Activated CD4-positive, alpha-beta T cell treated with anti-CD3 and anti-CD28 coated beads, Interleukin-2, amount 10 ng/mL, durations not matched to agents 7 days and 5 days (primary cell): ENCODE measurements around the gene SLC13A4. TPM values are rescaled to one million over a fixed set of nuclear protein-coding genes. Genes with fewer than 3 reads are reported as not detected.
A peak's percentile ranks its signal among the peaks of the same experiment; 100 is the strongest.
"Not testable (repeated sequence)": the region's sequence is repeated elsewhere in the genome, so short reads cannot be mapped to it uniquely, and the experiment has no call there.

Source experiments
- CTCF ChIA-PET: fragments of 350-600 bp; sonication (Branson Sonifier 250); formaldehyde crosslinking; loops from one replicate; lab custom pipeline; 2021; ENCODE audit warnings: antibody characterized with exemption; lab: Charles Lee
- POLR2A ChIA-PET: fragments of 350-600 bp; sonication (Branson Sonifier 250); formaldehyde crosslinking; loops from one replicate; lab custom pipeline; 2021; ENCODE audit warnings: antibody characterized with exemption; lab: Charles Lee
- DNase-seq: peaks from one replicate; pipeline ENCODE4 v3.0.0-alpha.2; 2020
- H3K27ac Mint-ChIP-seq: one replicate; pipeline ENCODE4 v1.8.0; 2021; ENCODE audit warnings: mild to moderate bottlenecking, moderate library complexity, mixed read lengths
- H3K27me3 Mint-ChIP-seq: one replicate; pipeline ENCODE4 v1.8.0; 2021; ENCODE audit warnings: mixed read lengths
- H3K36me3 Mint-ChIP-seq: one replicate; pipeline ENCODE4 v1.8.0; 2021; ENCODE audit warnings: low read depth, mixed read lengths
- H3K4me1 Mint-ChIP-seq: one replicate; pipeline ENCODE4 v1.8.0; 2021; ENCODE audit warnings: mixed read lengths
- H3K4me3 Mint-ChIP-seq: one replicate; pipeline ENCODE4 v1.8.0; 2021; ENCODE audit warnings: mild to moderate bottlenecking, moderate library complexity, mixed read lengths
- H3K9me3 Mint-ChIP-seq: one replicate; pipeline ENCODE4 v1.8.0; 2021; ENCODE audit warnings: mixed read lengths
- total RNA-seq, 2 experiments: library from RNA; stranded (reverse); gene quantifications; one replicate each; pipeline ENCODE4 v1.2.3, GENCODE V29; 2021

Gene SLC13A4
- total RNA-seq, 2 experiments from 2014 or later, result not detected

- H3K9me3 Mint-ChIP-seq, result no peaks in the 10 kb centered on the region
- DNase-seq, result peak; percentile 25
- peaks cover 20% of the 10 kb centered on the region for H3K36me3 Mint-ChIP-seq
- H3K27me3 Mint-ChIP-seq, result no peaks in the 10 kb centered on the region
- POLR2A ChIA-PET, result no interaction called here
- peaks cover 2% of the 10 kb centered on the region for H3K4me1 Mint-ChIP-seq
- CTCF ChIA-PET, result interaction anchor here (1.0 to 2.2 kb wide), 7 partner anchors 8 to 399 kb away, joined by 3 to 9 read pairs (median 4); partner anchors contain the start of gene STMP1
- H3K27ac Mint-ChIP-seq, result no peak overlapping the region
- no peak overlapping the region for H3K4me3 Mint-ChIP-seq
Measured at GRCh38 chr7:135672560-135673359, 55.2 kb downstream of the SLC13A4 start.

GRCh38 chr7:135670179-135670578 lies 57.8 kb downstream of the SLC13A4 start:
- Mint-ChIP-seq H3K4me1 (peaks cover 4% of the 10 kb centered on the region), H3K4me3 (no peak overlapping the region), H3K27ac (no peak overlapping the region), H3K27me3 (no peaks in the 10 kb centered on the region), H3K36me3 (peaks cover 21% of the 10 kb centered on the region), H3K9me3 (no peaks in the 10 kb centered on the region)
- DNase-seq, result no peak
- POLR2A ChIA-PET, result no interaction called here
- CTCF ChIA-PET, result interaction anchor here (1.0 to 2.2 kb wide), 2 partner anchors 8 to 318 kb away, joined by 3 to 9 read pairs; partner anchors contain the start of gene STMP1

- Mint-ChIP-seq H3K4me3 (no peak overlapping the region), H3K4me1 (peaks cover 7% of the 10 kb centered on the region), H3K9me3 (no peaks in the 10 kb centered on the region), H3K27me3 (no peaks in the 10 kb centered on the region), H3K36me3 (peaks cover 20% of the 10 kb centered on the region), H3K27ac (no peak overlapping the region)
- ChIA-PET CTCF (interaction anchor here (1.0 kb wide), 1 partner anchor 318 kb away, joined by 3 read pairs; no protein-coding TSS in a partner anchor), POLR2A (no interaction called here)
- DNase-seq, result no peak
Measured at GRCh38 chr7:135669774-135670173, 58.2 kb downstream of the SLC13A4 start.

- H3K36me3 Mint-ChIP-seq, result peaks cover 16% of the 10 kb centered on the region
Measured at GRCh38 chr7:135668852-135669395, 59.1 kb downstream of the SLC13A4 start.

GRCh38 chr7:135667626-135668025 lies 60.4 kb downstream of the SLC13A4 start:
- peaks cover 18% of the 10 kb centered on the region for H3K36me3 Mint-ChIP-seq
- H3K27ac Mint-ChIP-seq, POLR2A ChIA-PET, H3K27me3 Mint-ChIP-seq, H3K9me3 Mint-ChIP-seq, H3K4me3 Mint-ChIP-seq, CTCF ChIA-PET, DNase-seq: not testable (repeated sequence)
- peaks cover 21% of the 10 kb centered on the region for H3K4me1 Mint-ChIP-seq

More at GRCh38 chr7:135668852-135669395, 59.1 kb downstream of the SLC13A4 start:
- H3K9me3 Mint-ChIP-seq, H3K4me3 Mint-ChIP-seq, CTCF ChIA-PET, POLR2A ChIA-PET, DNase-seq, H3K27me3 Mint-ChIP-seq, H3K27ac Mint-ChIP-seq: not testable (repeated sequence)
- peaks cover 15% of the 10 kb centered on the region for H3K4me1 Mint-ChIP-seq

GRCh38 chr7:135666846-135667245 lies 61.1 kb downstream of the SLC13A4 start:
- no peak overlapping the region for H3K27ac Mint-ChIP-seq
- DNase-seq, result no peak
- no peaks in the 10 kb centered on the region for H3K9me3 Mint-ChIP-seq
- H3K4me1 Mint-ChIP-seq, result peaks cover 24% of the 10 kb centered on the region
- no peaks in the 10 kb centered on the region for H3K27me3 Mint-ChIP-seq
- H3K36me3 Mint-ChIP-seq, result peaks cover 19% of the 10 kb centered on the region
- CTCF ChIA-PET, result interaction anchor here (0.6 to 0.9 kb wide), 2 partner anchors 57 to 281 kb away, joined by 3 read pairs; no protein-coding TSS in a partner anchor
- POLR2A ChIA-PET, result no interaction called here
- no peak overlapping the region for H3K4me3 Mint-ChIP-seq

- CTCF ChIA-PET, result interaction anchor here (0.9 kb wide), 1 partner anchor 56 kb away, joined by 3 read pairs; no protein-coding TSS in a partner anchor
- H3K4me3 Mint-ChIP-seq, result no peak overlapping the region
- H3K9me3 Mint-ChIP-seq, result no peaks in the 10 kb centered on the region
- peaks cover 19% of the 10 kb centered on the region for H3K36me3 Mint-ChIP-seq
- no peak for DNase-seq
- H3K27ac Mint-ChIP-seq, result peak overlapping the region; percentile 36
- POLR2A ChIA-PET, result no interaction called here
- H3K4me1 Mint-ChIP-seq, result peaks cover 31% of the 10 kb centered on the region
- H3K27me3 Mint-ChIP-seq, result no peaks in the 10 kb centered on the region
Measured at GRCh38 chr7:135666156-135666555, 61.8 kb downstream of the SLC13A4 start.

GRCh38 chr7:135665042-135665441 lies 62.9 kb downstream of the SLC13A4 start:
- no peak overlapping the region for H3K4me3 Mint-ChIP-seq
- H3K27ac Mint-ChIP-seq, result no peak overlapping the region

GRCh38 chr7:135664046-135664589 lies 63.9 kb downstream of the SLC13A4 start:
- CTCF ChIA-PET, result interaction anchor here (0.7 to 1.7 kb wide), 6 partner anchors 9 to 1122 kb away, joined by 3 to 5 read pairs (median 4); no protein-coding TSS in a partner anchor
- Mint-ChIP-seq H3K27ac (no peak overlapping the region), H3K9me3 (no peaks in the 10 kb centered on the region), H3K27me3 (no peaks in the 10 kb centered on the region), H3K4me1 (peaks cover 34% of the 10 kb centered on the region), H3K36me3 (peaks cover 19% of the 10 kb centered on the region), H3K4me3 (peak overlapping the region; percentile 87)
- POLR2A ChIA-PET, result no interaction called here
- DNase-seq, result no peak

More at GRCh38 chr7:135665042-135665441, 62.9 kb downstream of the SLC13A4 start:
- no peaks in the 10 kb centered on the region for H3K9me3 Mint-ChIP-seq
- H3K4me1 Mint-ChIP-seq, result peaks cover 34% of the 10 kb centered on the region
- H3K27me3 Mint-ChIP-seq, result no peaks in the 10 kb centered on the region
- no peak for DNase-seq
- POLR2A ChIA-PET, result no interaction called here
- peaks cover 19% of the 10 kb centered on the region for H3K36me3 Mint-ChIP-seq
- CTCF ChIA-PET, result interaction anchor here (1.1 to 1.6 kb wide), 2 partner anchors 8 to 9 kb away, joined by 3 to 5 read pairs; no protein-coding TSS in a partner anchor

- ChIA-PET POLR2A (no interaction called here), CTCF (interaction anchor here (0.6 to 3.0 kb wide), 20 partner anchors 9 to 386 kb away, joined by 3 to 22 read pairs (median 4); no protein-coding TSS in a partner anchor)
- H3K27me3 Mint-ChIP-seq, result no peaks in the 10 kb centered on the region
- no peaks in the 10 kb centered on the region for H3K9me3 Mint-ChIP-seq
- peak within 1 kb of the TSS; percentile 87 for H3K4me3 Mint-ChIP-seq
- peaks cover 10% of the 10 kb centered on the region for H3K36me3 Mint-ChIP-seq
- peak within 1 kb of the TSS; percentile 88 for H3K27ac Mint-ChIP-seq
- peaks cover 30% of the 10 kb centered on the region for H3K4me1 Mint-ChIP-seq
- peak; percentile 96 for DNase-seq
Measured at GRCh38 chr7:135662373-135663114, 65.4 kb downstream of the SLC13A4 start, which contains the start of gene STMP1. Gene STMP1 (plus strand): TSS chr7:135662514.

GRCh38 chr7:135662123-135662372 lies 65.9 kb downstream of the SLC13A4 start:
- Mint-ChIP-seq H3K4me1 (peaks cover 30% of the 10 kb centered on the region), H3K4me3 (peak overlapping the region; percentile 87), H3K36me3 (peaks cover 10% of the 10 kb centered on the region), H3K27me3 (no peaks in the 10 kb centered on the region), H3K27ac (peak overlapping the region; percentile 88), H3K9me3 (no peaks in the 10 kb centered on the region)
- ChIA-PET POLR2A (no interaction called here), CTCF (interaction anchor here (0.7 to 3.0 kb wide), 14 partner anchors 9 to 386 kb away, joined by 3 to 22 read pairs (median 4); no protein-coding TSS in a partner anchor)
- no peak for DNase-seq
